HepG2 (cell line): Measurements from ENCODE around the gene ATP10A. TPM values are rescaled to one million over a fixed set of nuclear protein-coding genes. Genes with fewer than 3 reads are reported as not detected.

Experiments used
- ATAC-seq: fragments of 200-7000 bp; cut with Tn5 transposase; 3 replicates; pipeline ENCODE4 v1.9.1; 2020; ENCODE audit warnings: mild to moderate bottlenecking, moderate library complexity
- BruUV-seq: library from RNA; stranded (reverse); fragments of 400-500 nt; replicated peaks from 2 replicates; lab custom pipeline; 2021; lab: Mats Ljungman, UMichigan
- CTCF ChIA-PET: fragments of 300-600 bp; formaldehyde crosslinking; extraction: SDS; loops from one replicate; lab custom pipeline; 2021; ENCODE audit warnings: low total read pairs, inconsistent platforms, low intra/inter-chr PET ratio; lab: Yijun Ruan, JAX
- POLR2A ChIA-PET: fragments of 350-600 bp; sonication (Branson Sonifier 250); formaldehyde crosslinking; loops from one replicate; lab custom pipeline; 2020; ENCODE audit warnings: antibody characterized with exemption, inconsistent platforms; lab: Yijun Ruan, JAX
- DNase-seq: peaks from one replicate; pipeline ENCODE4 v3.0.0-alpha.2; 2015; ENCODE audit warnings: low spot score
- FAIRE-seq: peaks from 3 replicates; lab custom pipeline; 2011; peaks lifted over from hg19 to GRCh38; lab: Jason Lieb, UNC
- H2AFZ ChIP-seq: one replicate; pipeline ENCODE4 v1.6.1; 2011; ENCODE audit warnings: low read length, inconsistent platforms
- H3K27ac ChIP-seq: fragments of 300-600 bp; 3 replicates; pipeline ENCODE4 v1.8.0; 2011; ENCODE audit warnings: mixed run types, mild to moderate bottlenecking, mixed read lengths, low read length, inconsistent platforms; ENCODE audit not compliant: insufficient read depth; ENCODE audit errors: extremely low read length
- H3K27me3 ChIP-seq, 2 experiments: fragments of 200-600 bp in 1 of 2; 2 replicates in 1 of 2; 3 replicates in 1 of 2; pipeline versions ENCODE4 v1.6.0 to v1.8.0; 2011; ENCODE audit warnings: low read length in 2 of 2, mild to moderate bottlenecking in 2 of 2, moderate library complexity in 2 of 2, inconsistent platforms in 1 of 2; ENCODE audit not compliant: insufficient read depth in 2 of 2, control insufficient read depth in 1 of 2
- H3K36me3 ChIP-seq, 2 experiments: fragments of 200-600 bp in 1 of 2; replicated peaks in 1 of 2; 2 replicates in 1 of 2; 3 replicates in 1 of 2; pipeline versions ENCODE4 v1.5.1 to v1.8.0; 2011; ENCODE audit warnings: low read length in 2 of 2, inconsistent platforms in 1 of 2; ENCODE audit not compliant: insufficient read depth in 2 of 2, control insufficient read depth in 1 of 2
- H3K4me1 ChIP-seq: 2 replicates; pipeline ENCODE4 v1.5.1; 2012; ENCODE audit warnings: low read length, inconsistent platforms; ENCODE audit not compliant: insufficient read depth
- H3K4me2 ChIP-seq: 2 replicates; pipeline ENCODE4 v1.6.0; 2011; ENCODE audit warnings: low read depth, low read length, inconsistent platforms
- H3K4me3 ChIP-seq, 3 experiments: fragments of 200-600 bp in 1 of 3; sonication (generic), shearing (Covaris generic) in 1 of 3; replicated peaks in 1 of 3; 2 replicates each; pipeline ENCODE4 v1.5.1; 2011 to 2016; ENCODE audit warnings: low read length in 3 of 3, inconsistent platforms in 2 of 3, low read depth in 2 of 3, mild to moderate bottlenecking in 2 of 3, control low read depth in 1 of 3, mixed read lengths in 1 of 3; ENCODE audit not compliant: insufficient read depth in 1 of 3
- H3K79me2 ChIP-seq: one replicate; pipeline ENCODE4 v1.6.1; 2011; ENCODE audit warnings: low read length, inconsistent platforms; ENCODE audit not compliant: insufficient read depth
- H3K9ac ChIP-seq: 2 replicates; pipeline ENCODE4 v1.6.0; 2011; ENCODE audit warnings: mild to moderate bottlenecking, low read depth, low read length, inconsistent platforms; ENCODE audit not compliant: insufficient read depth
- H3K9me3 ChIP-seq: 2 replicates; pipeline ENCODE4 v1.5.1; 2012; ENCODE audit warnings: mild to moderate bottlenecking, low read length
- H4K20me1 ChIP-seq: 2 replicates; pipeline ENCODE4 v1.6.0; 2011; ENCODE audit warnings: inconsistent platforms, mild to moderate bottlenecking, low read length, moderate library complexity; ENCODE audit not compliant: insufficient read depth
- HHEX ChIP-seq: IDR thresholded peaks from 2 replicates; pipeline ENCODE4 v1.6.1; 2016; ENCODE audit warnings: control low read depth
- HNRNPUL1 ChIP-seq: fragments of 200-400 bp; formaldehyde crosslinking; IDR thresholded peaks from 2 replicates; pipeline ENCODE4 v1.6.1; 2017; ENCODE audit warnings: low read depth, mild to moderate bottlenecking, low read length, moderate library complexity
- IRF2 ChIP-seq: IDR thresholded peaks from 2 replicates; pipeline ENCODE4 v1.6.1; 2018; ENCODE audit warnings: missing genetic modification reagents, missing compliant biosample characterization
- NFATC3 ChIP-seq: sonication (generic); formaldehyde crosslinking; IDR thresholded peaks from 2 replicates; pipeline ENCODE4 v1.5.1; 2020; ENCODE audit warnings: mild to moderate bottlenecking, missing genetic modification reagents
- RBAK ChIP-seq: sonication (generic); formaldehyde crosslinking; IDR thresholded peaks from 2 replicates; pipeline ENCODE4 v1.5.1; 2020; ENCODE audit warnings: mild to moderate bottlenecking, missing genetic modification reagents
- RELA ChIP-seq: sonication (generic); formaldehyde crosslinking; IDR thresholded peaks from 2 replicates; pipeline ENCODE4 v1.4.0; 2020; ENCODE audit warnings: missing genetic modification reagents
- SSRP1 ChIP-seq: IDR thresholded peaks from 2 replicates; pipeline ENCODE4 v1.6.1; 2016; ENCODE audit warnings: control low read depth
- ZFYVE20 ChIP-seq: sonication (generic); formaldehyde crosslinking; IDR thresholded peaks from 2 replicates; pipeline ENCODE4 v1.8.0; 2023; ENCODE audit warnings: low read depth, mild to moderate bottlenecking, moderate library complexity, missing genetic modification reagents, borderline replicate concordance
- ZNF30 ChIP-seq: sonication (generic); formaldehyde crosslinking; IDR thresholded peaks from 2 replicates; pipeline ENCODE4 v1.5.0; 2020; ENCODE audit warnings: mild to moderate bottlenecking, missing genetic modification reagents
- ZNF530 ChIP-seq: sonication (generic); formaldehyde crosslinking; IDR thresholded peaks from 2 replicates; pipeline ENCODE4 v1.5.0; 2020; ENCODE audit warnings: low read depth, mild to moderate bottlenecking, missing genetic modification reagents
- ZNF891 ChIP-seq: sonication (generic); formaldehyde crosslinking; IDR thresholded peaks from 2 replicates; pipeline ENCODE4 v1.5.0; 2020; ENCODE audit warnings: mild to moderate bottlenecking, missing genetic modification reagents
- ZSCAN12 ChIP-seq: sonication (generic); formaldehyde crosslinking; IDR thresholded peaks from 2 replicates; pipeline ENCODE4 v1.9.0; 2021; ENCODE audit warnings: mild to moderate bottlenecking, missing genetic modification reagents
- WGBS: methylation state at CpG from one replicate; pipeline ENCODE4 v1.1.6; 2017; ENCODE audit warnings: low lambda C conversion rate; 5-methylcytosine and 5-hydroxymethylcytosine counted together
- in situ Hi-C: cut with HindIII; loops from 2 replicates; pipeline ENCODE4 v1.10.0; 2017; ENCODE audit warnings: low pct_unique_long_range_greater_than_20kb; ENCODE audit not compliant: extremely low pct_ligation_motif_present
- intact Hi-C: fragments of 100-400 bp; cut with micrococcal nuclease; formaldehyde crosslinking; loops from one replicate; pipeline ENCODE4 v1.10.0; 2022; ENCODE audit not compliant: unreplicated experiment
- microRNA-seq: library from miRNA; unstranded; fragments of <30 nt; microRNA quantifications from one replicate; pipeline ENCODE4, GENCODE V29; 2020
- polyA plus RNA-seq, 8 experiments: library from polyadenylated mRNA; depleted of rRNA in 3 of 8; stranded (reverse) in 7 of 8; unstranded in 1 of 8; fragments of >200 nt; fragmentation: Illumina TruSeq in 4 of 8; extraction: Trizol in 4 of 8; gene quantifications; 2 replicates each; pipeline versions ENCODE4 v1.2.1 to v1.2.3, GENCODE V29; 2011 to 2016; ENCODE audit warnings: low read depth in 4 of 8, missing spikeins in 1 of 8, mixed read lengths in 1 of 8; ENCODE audit not compliant: insufficient read depth in 1 of 8
- small RNA-seq, 3 experiments: library from RNA; depleted of rRNA; stranded (forward); fragments of <200 nt; gene quantifications; one replicate each; pipeline ENCODE3, GENCODE V24; 2012; ENCODE audit warnings: low read depth in 2 of 3, low replicate concordance in 1 of 3; ENCODE audit not compliant: insufficient read length in 3 of 3, insufficient read depth in 2 of 3
- total RNA-seq, 5 experiments: library from RNA; depleted of rRNA; stranded (reverse); fragments of >200 nt; fragmentation: Illumina TruSeq; extraction: Trizol; gene quantifications; 2 replicates each; pipeline ENCODE4 v1.2.3, GENCODE V29; 2016; ENCODE audit warnings: low read depth in 1 of 5
- TF ChIP-seq, protein P1 (sequence below): sonication (generic); formaldehyde crosslinking; IDR thresholded peaks from 2 replicates; pipeline ENCODE4 v1.4.0; 2020; ENCODE audit warnings: missing genetic modification reagents

Gene ATP10A
- total and polyA plus RNA-seq, 2 of the 13 experiments (the other 11 are each of a cell fraction or from before 2014, with no cell fraction given), result 0.58 to 4.2 TPM

DNA sequence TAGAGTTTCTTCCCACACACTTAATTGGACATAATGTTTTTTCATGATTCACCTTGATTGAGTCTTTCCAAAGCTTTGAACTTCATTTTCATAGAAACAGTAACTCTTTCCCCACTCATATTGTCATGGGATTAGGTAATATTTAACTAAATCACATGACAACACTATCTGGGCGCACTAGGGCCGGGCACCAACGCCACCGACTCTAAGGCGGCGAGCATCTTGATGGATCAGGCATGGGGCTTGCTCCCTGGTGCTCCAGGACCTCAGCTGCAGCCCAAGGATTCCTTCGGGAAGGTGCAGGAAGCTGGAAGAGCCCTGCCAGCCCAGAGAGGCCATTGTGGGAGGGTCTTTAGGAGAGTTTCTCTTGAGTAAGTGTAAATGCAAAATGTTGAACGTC lies 231.2 kb downstream of the ATP10A start:
- FAIRE-seq (no peak), ATAC-seq (no peak)
- no TSS peak for BruUV-seq
- in situ Hi-C loops, result no loop called here
- H3K9ac ChIP-seq, result no peak overlapping the region
- H3K36me3 ChIP-seq, result no peaks in the 10 kb centered on the region
- TF ChIP-seq ZNF30, result no peak
- TF ChIP-seq HNRNPUL1, result no peak
- TF ChIP-seq SSRP1 (CRISPR knock-in tag), result no peak
- no peak for TF ChIP-seq ZFYVE20 (CRISPR knock-in tag)
- TF ChIP-seq ZNF530 (CRISPR knock-in tag), result no peak
- TF ChIP-seq IRF2, result no peak
- TF ChIP-seq, protein P1, sequence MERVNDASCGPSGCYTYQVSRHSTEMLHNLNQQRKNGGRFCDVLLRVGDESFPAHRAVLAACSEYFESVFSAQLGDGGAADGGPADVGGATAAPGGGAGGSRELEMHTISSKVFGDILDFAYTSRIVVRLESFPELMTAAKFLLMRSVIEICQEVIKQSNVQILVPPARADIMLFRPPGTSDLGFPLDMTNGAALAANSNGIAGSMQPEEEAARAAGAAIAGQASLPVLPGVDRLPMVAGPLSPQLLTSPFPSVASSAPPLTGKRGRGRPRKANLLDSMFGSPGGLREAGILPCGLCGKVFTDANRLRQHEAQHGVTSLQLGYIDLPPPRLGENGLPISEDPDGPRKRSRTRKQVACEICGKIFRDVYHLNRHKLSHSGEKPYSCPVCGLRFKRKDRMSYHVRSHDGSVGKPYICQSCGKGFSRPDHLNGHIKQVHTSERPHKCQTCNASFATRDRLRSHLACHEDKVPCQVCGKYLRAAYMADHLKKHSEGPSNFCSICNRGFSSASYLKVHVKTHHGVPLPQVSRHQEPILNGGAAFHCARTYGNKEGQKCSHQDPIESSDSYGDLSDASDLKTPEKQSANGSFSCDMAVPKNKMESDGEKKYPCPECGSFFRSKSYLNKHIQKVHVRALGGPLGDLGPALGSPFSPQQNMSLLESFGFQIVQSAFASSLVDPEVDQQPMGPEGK (CRISPR knock-in tag), result no peak
- no peak for TF ChIP-seq HHEX
- no peak for TF ChIP-seq NFATC3 (CRISPR knock-in tag)
- TF ChIP-seq RBAK (CRISPR knock-in tag), result no peak
- TF ChIP-seq RELA (CRISPR knock-in tag), result no peak
- no peak for TF ChIP-seq ZSCAN12
- no peak for TF ChIP-seq ZNF891
- TF ChIP-seq, all 625 proteins: peak for 0
- ChIA-PET POLR2A (no interaction called here), CTCF (no interaction called here)
- Histone ChIP-seq H3K9me3 (peaks cover 17% of the 10 kb centered on the region; the same call in 1 of the 2 replicates), H3K4me2 (no peak overlapping the region), H3K4me1 (peaks cover 13% of the 10 kb centered on the region), H3K4me3 (no peak overlapping the region), H3K27me3 (no peaks in the 10 kb centered on the region), H4K20me1 (no peaks in the 10 kb centered on the region), H3K27ac (no peak overlapping the region), H2AFZ (no peak overlapping the region), H3K79me2 (no peaks in the 10 kb centered on the region)
- no peak for DNase-seq
- intact Hi-C loops, result no loop called here
- WGBS, result 42% methylated on average over 8 of the region's 8 CpGs

Small RNA genes within 50 kb of the gene (microRNA-seq; reads per million reads assigned to microRNA genes)
- gene MIR4715, result not detected

Small RNA genes within 50 kb of the gene (small RNA-seq; reads per million reads assigned to genes)
- gene MIR4715 (0 reads per million in 3 experiments), gene RNA5SP390 (0 reads per million in 3 experiments)
